ENCODE measurements around the gene CFAP410.
A peak's percentile ranks its signal among the peaks of the same experiment; 100 is the strongest.

The CFAP410 gene

GRCh38 chr21:44338971-44339910 lies at the start of gene CFAP410:
CFAP410 (minus strand) TSS chr21:44339390; CDS start chr21:44339194, 196 bp downstream.
- DNase-seq (ENCODE audit: low read depth in 1 of 2, low spot score in 1 of 2), result peak; percentile 89 to 91

DNA sequence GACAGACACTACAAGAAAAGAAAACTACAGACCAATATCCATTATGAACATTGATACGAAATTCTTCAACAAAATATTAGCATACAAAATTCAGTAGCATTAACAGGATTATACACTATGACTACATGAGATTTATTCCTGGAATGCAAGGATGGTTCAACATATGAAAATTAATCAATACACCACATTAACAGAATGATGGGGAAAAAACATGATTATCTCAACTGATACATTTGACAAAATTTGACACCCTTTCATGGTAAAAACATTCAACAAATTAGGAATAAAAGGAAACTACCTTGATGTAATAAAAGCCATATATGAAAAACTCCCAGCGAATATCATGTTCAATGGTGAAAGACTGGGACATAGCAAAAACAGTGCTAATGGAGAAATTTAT lies 45.8 kb upstream of the CFAP410 start:
- no peak for DNase-seq (ENCODE audit: low read depth in 1 of 2, low spot score in 1 of 2)

DNA sequence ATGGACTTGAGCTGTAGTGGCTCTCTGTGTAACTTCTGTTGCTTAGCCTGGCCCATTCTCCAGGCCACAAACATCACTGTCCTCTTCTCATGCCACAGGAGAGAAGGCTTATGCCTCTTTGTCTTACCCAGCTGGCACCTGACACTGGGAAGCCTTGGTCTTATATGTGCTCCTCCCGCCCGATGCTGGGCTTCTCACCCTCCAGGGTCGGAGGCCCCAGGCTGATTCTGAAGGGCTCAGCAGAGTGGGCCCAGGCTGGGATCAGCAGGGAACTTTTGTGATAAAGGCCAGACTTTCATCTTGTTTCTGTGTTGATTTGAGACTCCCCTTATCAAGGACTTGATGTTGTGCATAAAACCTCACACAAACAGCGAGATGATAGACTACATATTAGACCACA lies 44.0 kb upstream of the CFAP410 start:
- DNase-seq (ENCODE audit: low read depth in 1 of 2, low spot score in 1 of 2), result no peak

DNA sequence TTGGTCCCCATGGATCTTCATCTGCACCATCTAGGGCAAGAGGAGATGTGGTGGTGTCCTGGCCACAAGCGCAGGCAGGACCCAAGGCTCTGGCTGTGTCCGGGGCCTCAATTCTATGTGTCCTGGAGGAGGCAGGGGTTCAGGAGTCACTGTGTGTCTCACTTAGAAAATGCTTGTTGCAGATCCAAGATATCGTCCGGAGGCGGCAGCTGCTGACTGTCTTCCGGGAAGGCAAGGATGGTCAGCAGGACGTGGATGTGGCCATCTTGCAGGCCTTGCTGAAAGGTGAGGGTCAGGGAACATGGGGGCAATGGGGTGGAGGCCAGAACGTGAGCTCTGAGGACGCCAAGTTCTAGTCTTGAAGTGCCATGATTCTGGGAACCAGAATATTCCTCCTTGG lies 43.3 kb upstream of the CFAP410 start:
- no peak for DNase-seq (ENCODE audit: low read depth in 1 of 2, low spot score in 1 of 2)

GRCh38 chr21:44381874-44382273 lies 42.7 kb upstream of the CFAP410 start:
- DNase-seq (ENCODE audit: low read depth in 1 of 2, low spot score in 1 of 2), result no peak

- DNase-seq (ENCODE audit: low read depth in 1 of 2, low spot score in 1 of 2), result no peak
Measured at GRCh38 chr21:44380876-44381275, 41.7 kb upstream of the CFAP410 start.

GRCh38 chr21:44379991-44380865 lies 41.0 kb upstream of the CFAP410 start:
- DNase-seq (ENCODE audit: low read depth in 1 of 2, low spot score in 1 of 2), result no peak

- no peak for DNase-seq (ENCODE audit: low read depth in 1 of 2, low spot score in 1 of 2)
Measured at GRCh38 chr21:44379515-44379848, 40.3 kb upstream of the CFAP410 start.

DNA sequence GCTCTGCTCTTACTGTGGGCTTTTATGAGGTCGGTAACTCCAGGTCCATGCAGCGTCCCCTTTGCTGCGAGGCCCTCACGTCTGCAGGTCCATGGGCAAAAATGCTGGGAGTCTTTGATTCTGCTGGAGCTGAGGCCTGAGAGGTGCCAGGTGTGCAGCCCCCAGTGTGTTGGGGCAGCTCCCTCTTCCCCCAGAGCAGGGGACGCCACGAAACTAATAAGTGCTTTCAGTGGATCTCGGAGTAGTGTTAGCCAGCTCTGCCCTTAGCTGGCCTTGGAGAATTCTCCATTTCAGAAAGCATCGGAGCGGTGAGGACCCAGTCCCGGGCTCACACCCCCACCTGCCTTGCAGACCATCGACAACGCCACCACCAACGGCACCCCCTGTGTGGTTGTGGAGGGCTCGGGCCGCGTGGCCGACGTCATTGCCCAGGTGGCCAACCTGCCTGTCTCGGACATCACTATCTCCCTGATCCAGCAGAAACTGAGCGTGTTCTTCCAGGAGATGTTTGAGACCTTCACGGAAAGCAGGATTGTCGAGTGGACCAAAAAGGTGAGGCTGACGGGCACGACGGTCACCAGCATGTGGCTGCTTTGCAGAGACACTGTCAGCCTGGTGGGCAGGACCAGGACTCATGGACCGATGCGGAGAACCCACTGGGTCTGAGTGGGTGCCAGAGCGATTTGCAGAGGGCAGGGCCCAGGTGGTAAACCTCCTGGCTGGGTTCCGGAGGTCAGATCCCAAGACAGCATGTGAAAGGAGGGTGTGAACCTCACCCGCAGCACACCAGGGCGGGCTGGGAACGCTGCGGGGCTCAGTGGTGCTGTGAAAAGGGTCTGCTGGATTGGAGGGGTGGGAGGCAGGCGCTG lies 39.7 kb upstream of the CFAP410 start:
- no peak for DNase-seq (ENCODE audit: low read depth in 1 of 2, low spot score in 1 of 2)

GRCh38 chr21:44377922-44378645 lies 38.9 kb upstream of the CFAP410 start:
- no peak for DNase-seq (ENCODE audit: low read depth in 1 of 2, low spot score in 1 of 2)

DNA sequence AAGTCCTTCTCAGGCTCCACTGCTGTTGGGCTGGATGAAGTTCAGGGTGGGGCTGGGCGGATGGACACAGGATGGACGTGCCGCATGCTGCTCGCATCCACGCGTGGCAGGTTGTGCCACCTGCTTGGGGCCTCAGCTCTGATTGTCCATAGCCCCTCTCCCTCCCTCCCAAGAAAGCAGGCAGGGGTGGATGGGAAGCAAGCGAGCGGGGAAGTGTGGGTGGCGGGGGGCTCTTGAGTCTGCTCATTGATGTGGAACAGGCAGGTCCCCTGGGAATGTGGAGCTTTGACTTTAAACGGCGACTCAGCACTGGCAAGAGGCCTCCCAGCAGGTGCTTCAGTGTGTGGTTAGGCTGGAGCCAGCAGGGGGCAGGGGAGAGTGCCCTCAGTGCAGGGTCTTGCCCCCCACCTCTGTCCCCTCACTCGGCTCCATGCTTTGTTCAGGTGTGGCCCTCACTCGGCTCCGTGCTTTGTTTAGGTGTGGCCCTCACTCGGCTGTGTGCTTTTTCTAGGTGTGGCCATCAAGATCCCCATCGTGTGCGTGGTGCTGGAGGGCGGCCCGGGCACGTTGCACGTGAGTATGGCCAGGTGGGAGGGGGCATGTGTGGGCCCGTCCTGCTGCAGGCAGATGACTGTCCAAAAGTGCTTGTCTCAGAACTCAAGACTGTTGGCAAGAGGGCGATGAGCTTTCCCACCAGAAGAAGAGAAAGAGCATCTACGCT lies 38.2 kb upstream of the CFAP410 start:
- no peak for DNase-seq (ENCODE audit: low read depth in 1 of 2, low spot score in 1 of 2)

- DNase-seq (ENCODE audit: low read depth in 1 of 2, low spot score in 1 of 2), result no peak
Measured at GRCh38 chr21:44376606-44377005, 37.4 kb upstream of the CFAP410 start.

DNA sequence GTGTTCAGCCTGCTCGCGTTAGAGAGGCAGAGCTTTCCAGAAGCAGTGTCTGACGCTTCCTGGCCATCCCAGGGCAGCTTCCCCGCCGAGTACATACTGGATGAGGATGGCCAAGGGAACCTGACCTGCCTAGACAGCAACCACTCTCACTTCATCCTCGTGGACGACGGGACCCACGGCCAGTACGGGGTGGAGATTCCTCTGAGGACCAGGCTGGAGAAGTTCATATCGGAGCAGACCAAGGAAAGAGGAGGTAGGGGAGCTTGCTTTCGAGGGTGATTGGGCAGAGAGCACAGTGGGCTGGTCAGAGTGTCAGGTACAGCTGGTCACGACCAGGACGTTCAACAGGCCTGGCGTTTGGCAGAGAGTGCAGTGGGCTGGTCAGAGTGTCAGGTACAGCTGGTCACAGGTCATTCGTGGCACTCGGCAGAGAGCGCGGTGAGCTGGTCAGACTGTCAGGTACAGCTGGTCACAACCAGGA lies 36.6 kb upstream of the CFAP410 start:
- no peak for DNase-seq (ENCODE audit: low read depth in 1 of 2, low spot score in 1 of 2)

DNA sequence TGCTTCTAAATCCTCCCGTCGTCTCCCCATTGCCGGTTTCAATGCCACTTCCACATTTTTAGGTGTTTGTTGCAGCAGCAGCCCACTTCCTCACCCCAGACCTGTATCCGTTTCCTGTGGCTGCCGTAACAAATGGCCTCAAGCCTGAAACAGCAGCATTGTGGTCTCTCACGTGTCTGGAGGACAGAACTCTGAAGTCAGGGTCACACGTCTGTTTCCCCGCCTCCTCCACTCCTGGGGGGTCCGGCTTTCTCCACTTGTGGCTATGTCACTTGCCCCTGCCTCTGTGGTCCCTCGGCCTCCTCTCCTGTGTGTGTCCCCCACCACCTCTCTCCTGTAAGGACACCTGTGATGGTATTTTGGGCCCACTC lies 36.1 kb upstream of the CFAP410 start:
- no peak for DNase-seq (ENCODE audit: low read depth in 1 of 2, low spot score in 1 of 2)

DNA sequence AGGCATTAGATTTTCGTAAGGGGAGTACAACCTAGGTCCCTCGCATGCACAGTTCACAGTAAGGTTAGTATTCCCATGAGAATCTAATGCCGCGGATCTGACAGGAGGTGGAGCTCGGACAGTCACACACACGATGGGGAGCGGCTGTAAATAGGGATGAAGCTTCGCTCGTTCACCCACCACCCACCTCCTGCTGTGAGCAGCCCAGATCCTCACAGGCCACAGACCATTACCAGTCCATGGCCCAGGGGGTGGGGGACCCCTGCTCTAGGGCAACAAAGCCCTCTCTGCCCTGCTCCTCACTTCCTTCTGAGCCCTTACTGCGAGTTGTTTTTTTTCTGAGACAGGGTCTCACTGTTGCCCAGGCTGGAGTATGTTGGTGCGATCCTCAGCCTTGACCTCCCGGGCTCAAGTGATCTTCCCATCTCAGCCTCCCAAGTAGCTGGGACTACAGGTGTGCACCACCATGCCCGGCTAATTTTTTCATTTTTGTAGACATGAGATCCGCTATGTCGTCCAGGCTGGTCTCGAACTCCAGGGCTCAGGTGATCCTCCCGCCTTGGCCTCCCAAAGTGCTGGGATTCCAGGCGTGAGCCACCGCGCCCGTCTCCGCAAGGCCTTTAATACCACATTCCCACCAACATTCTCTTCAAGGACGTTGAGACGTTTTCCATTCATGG lies 35.6 kb upstream of the CFAP410 start:
- no peak for DNase-seq (ENCODE audit: low read depth in 1 of 2, low spot score in 1 of 2)

- DNase-seq (ENCODE audit: low read depth in 1 of 2, low spot score in 1 of 2), result no peak
Measured at GRCh38 chr21:44372616-44373015, 33.4 kb upstream of the CFAP410 start.

- DNase-seq (ENCODE audit: low read depth in 1 of 2, low spot score in 1 of 2), result no peak
Measured at GRCh38 chr21:44371596-44371995, 32.4 kb upstream of the CFAP410 start.

GRCh38 chr21:44370786-44371410 lies 31.7 kb upstream of the CFAP410 start:
- DNase-seq (ENCODE audit: low read depth in 1 of 2, low spot score in 1 of 2), result no peak
